ENCODE results near the gene RNF182.

Gene RNF182

DNA sequence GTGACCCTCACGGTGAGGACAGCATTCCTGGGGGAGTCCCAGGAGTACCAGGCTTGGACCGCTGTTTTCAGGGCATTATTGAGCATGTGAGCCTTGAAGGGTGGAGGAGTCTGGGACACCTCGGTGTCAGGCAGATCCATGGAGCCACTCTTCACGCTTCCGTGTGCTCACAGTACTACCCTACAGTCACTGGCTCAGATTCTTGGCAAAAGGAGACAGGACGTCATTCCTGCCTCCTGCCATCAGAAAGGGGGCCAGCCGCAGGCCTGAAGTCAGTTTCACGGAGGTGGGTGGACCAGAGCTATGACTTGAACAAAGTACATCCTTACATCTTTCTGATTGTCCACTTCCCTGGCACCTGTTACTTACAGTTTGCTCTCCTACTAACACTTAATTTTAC is 103.9 kb downstream of the RNF182 start:
- no peak for DNase-seq (ENCODE audit: low read depth in 1 of 2, low spot score in 1 of 2)

DNA sequence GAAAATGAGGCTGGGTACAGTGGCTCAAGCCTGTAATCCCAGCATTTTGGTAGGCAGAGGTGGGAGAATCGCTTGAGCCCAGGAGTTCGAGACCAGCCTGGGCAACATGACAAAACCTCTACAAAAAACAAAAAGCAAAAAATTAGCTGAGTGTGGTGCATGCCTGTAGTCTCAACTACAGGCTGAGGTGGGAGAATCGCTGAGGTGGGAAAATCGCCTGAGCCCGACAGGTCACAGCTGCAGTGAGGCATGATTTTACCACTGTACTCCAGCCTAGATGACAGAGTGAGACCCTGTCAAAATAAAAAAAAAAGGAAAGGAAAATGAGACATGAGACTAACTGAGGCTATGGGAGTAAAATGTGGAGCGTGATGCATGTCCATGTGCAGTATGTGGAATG is 104.9 kb downstream of the RNF182 start:
- DNase-seq (ENCODE audit: low read depth in 1 of 2, low spot score in 1 of 2), result no peak

Data from stimulated activated CD4-positive, alpha-beta T cell treated with anti-CD3 and anti-CD28 coated beads, Interleukin-15, amount 100 ng/mL, for 1 hour (primary cell).